GM06990 (cell line): Measurements from ENCODE around the gene SSH2.

Experiments
- DNase-seq: peaks from one replicate; pipeline ENCODE4 v3.0.0-alpha.2; 2011; ENCODE audit not compliant: insufficient read length; ENCODE audit errors: extremely low read depth
- H3K27me3 ChIP-seq: replicated peaks from 2 replicates; pipeline ENCODE4 v1.6.0; 2011; ENCODE audit warnings: low read length; ENCODE audit not compliant: control insufficient read depth, insufficient read depth
- H3K36me3 ChIP-seq: 2 replicates; pipeline ENCODE4 v1.5.1; 2011; ENCODE audit warnings: low read length; ENCODE audit not compliant: control insufficient read depth, insufficient read depth
- H3K4me3 ChIP-seq: replicated peaks from 2 replicates; pipeline ENCODE4 v1.5.1; 2011; ENCODE audit warnings: low read depth, mild to moderate bottlenecking, control low read depth, low read length
- TF ChIP-seq, protein P1 (sequence below): IDR thresholded peaks from 2 replicates; pipeline ENCODE4 v1.5.1; 2011; ENCODE audit warnings: low read length, control low read depth, mild to moderate bottlenecking, inconsistent platforms; ENCODE audit not compliant: insufficient read depth, poor library complexity, severe bottlenecking

SSH2 gene

DNA sequence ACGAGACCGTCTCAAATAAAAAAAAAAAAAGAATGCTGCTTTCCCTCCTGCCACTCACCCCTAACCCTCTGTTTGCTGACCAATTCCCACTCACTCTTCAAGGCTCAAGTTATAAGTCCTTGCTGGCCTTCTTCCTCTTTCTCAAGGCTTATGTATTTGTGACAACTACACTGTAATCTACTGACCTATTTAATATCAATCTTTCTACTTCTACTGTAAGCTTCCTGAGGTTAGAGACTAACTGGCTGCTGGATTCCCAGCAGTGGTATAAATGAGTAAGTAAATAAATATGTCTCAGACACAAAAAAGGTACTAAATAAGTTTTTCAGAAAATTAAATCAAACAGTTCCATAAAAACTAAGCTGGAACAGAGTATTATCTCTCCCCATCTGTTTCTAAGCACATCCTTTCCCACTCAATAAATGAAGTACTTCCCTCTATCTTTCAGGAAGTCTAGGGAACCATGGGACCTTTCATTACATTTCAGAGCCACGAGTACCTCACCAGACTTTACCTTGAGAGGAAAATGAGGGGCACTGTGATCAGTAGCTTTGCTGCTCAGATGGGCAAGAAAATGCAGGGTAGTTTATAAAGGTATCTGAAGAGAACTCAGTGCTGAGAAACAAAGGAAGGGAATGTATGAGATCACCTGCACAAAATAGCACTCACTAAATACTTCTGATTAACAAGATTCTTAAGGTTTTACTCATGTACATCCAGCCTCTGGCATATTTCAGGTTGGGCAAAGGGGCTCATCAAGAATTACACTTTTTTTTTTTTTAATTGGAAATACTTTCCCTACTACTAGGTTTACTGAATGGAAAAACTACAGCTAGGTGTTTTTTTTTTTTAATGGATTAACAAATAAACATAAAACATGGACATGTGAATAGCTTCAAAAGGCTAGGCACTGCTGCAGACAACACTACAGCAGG, 10.8 kb downstream of the SSH2 start:
- Histone ChIP-seq H3K27me3 (no peaks in the 10 kb centered on the region), H3K4me3 (no peak overlapping the region), H3K36me3 (no peaks in the 10 kb centered on the region)
- TF ChIP-seq, protein P1, sequence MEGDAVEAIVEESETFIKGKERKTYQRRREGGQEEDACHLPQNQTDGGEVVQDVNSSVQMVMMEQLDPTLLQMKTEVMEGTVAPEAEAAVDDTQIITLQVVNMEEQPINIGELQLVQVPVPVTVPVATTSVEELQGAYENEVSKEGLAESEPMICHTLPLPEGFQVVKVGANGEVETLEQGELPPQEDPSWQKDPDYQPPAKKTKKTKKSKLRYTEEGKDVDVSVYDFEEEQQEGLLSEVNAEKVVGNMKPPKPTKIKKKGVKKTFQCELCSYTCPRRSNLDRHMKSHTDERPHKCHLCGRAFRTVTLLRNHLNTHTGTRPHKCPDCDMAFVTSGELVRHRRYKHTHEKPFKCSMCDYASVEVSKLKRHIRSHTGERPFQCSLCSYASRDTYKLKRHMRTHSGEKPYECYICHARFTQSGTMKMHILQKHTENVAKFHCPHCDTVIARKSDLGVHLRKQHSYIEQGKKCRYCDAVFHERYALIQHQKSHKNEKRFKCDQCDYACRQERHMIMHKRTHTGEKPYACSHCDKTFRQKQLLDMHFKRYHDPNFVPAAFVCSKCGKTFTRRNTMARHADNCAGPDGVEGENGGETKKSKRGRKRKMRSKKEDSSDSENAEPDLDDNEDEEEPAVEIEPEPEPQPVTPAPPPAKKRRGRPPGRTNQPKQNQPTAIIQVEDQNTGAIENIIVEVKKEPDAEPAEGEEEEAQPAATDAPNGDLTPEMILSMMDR: no peak
- no peak for DNase-seq

DNA sequence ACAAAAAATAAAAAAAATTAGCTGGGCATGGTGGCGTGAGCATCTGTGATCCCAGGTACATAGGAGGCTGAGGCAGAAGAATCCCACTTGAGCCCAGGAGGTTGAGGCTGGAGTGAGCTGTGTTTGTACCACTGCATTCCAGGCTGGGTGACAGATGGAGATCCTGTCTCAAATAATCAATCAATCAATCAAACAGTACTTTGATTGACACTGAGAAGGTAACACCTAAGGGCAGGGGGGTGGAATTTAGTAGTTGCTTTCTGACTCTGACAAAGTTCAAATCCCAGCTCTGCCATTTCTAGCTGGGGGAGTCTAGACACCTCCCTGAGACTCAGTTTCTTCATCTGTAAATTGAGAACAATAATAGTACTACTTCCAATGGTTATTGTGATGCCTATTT, 12.0 kb downstream of the SSH2 start:
- H3K4me3 ChIP-seq: no peak overlapping the region
- TF ChIP-seq, protein P1: no peak
- no peaks in the 10 kb centered on the region for H3K27me3 ChIP-seq
- no peak for DNase-seq
- H3K36me3 ChIP-seq: no peaks in the 10 kb centered on the region

DNA sequence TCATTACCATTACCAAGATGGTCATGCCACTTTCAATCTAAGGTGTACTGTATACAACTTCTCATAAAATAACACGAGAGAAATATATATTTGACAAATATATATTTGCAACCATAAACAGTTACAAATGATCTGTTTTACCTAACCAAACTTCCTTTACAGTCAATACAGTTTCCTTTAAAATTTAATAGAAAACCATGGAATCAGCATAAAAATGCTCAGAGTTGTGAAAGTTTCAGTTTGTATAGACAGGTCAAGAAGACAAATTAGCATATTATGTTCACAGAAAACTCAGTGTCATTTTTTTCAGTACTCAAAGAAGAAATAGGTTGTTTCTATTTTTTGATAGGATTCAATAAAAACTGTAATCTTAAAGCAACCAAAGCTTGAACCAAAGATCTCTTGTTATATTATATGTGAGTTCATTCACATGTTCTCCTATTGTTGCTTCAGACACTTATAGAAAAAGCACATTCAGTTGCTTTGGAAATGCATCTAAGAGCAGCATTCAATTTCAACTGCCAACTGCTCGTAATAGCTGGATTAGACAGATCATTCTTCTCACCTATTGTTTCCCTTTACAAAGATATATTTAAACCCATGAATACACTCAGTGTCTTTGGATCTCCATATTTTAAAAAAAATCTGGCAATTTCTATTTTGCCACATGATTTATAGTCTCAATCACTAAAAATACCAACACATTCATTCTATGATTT, 15.1 kb downstream of the SSH2 start:
- H3K4me3 ChIP-seq: no peak overlapping the region
- TF ChIP-seq, protein P1: no peak
- H3K36me3 ChIP-seq: no peaks in the 10 kb centered on the region; the same call in 1 of the 2 replicates
- no peak for DNase-seq
- no peaks in the 10 kb centered on the region for H3K27me3 ChIP-seq

DNA sequence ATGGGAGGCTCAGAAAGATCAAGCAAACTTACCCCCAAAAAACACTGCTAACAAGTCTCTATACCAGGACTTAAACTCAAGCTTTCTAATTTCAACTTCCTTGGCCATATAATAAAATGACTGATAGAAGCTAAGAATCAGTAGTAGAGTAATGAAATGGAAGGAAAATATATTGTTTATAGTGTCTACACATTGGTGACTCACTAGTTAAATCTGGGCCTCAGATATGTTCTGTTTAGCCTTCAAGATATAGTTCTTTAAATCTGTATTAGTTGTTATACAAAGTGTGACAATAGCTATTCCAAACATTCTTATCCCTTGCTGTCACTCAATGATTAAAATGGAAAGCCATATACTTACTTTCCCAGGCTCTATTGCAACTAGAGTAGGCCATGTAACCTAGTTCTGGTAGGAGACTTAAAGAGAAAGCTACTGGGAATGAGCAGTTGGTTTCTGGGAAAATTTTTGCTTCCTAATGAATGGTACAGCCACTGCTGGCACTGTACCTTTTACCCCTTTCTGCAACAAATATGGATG, 18.3 kb downstream of the SSH2 start:
- TF ChIP-seq, protein P1: no peak
- Histone ChIP-seq H3K4me3 (no peak overlapping the region), H3K36me3 (no peaks in the 10 kb centered on the region; the same call in 1 of the 2 replicates), H3K27me3 (no peaks in the 10 kb centered on the region)
- DNase-seq: no peak

DNA sequence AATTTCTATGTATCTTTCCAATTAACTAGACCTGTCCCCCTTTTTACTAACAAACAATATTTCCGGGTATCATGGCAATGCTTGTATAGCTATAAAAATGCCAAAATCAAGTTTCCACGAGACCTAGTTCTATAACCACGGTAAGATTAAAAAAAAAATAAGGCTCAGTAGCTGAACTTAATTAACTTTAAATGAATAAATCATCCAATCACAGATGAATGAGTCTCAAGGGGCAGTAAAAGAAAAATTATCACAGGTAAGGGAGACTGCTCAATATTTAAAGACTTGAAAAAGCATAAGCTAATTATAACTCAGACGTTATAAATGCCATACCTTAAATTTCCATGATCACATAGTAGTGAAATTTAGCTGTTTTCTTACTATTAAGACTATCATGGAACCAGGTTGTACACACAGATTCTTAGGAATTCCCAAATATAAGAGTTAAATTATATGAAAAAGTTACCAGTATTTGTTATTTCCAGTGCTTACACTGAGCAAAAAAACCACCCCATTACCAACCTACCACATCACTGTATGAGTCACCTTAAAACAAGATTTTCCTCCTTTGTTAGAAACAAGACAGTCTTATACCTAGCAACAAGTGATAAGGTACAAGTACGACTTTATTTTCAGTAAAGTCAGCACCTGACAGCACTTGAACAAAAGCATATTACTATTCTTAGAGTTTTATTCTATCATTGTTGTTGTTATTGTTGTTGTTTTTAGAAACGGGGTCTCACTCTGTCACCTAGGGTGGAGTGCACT, 20.6 kb downstream of the SSH2 start:
- H3K27me3 ChIP-seq: no peaks in the 10 kb centered on the region
- TF ChIP-seq, protein P1: no peak
- DNase-seq: no peak
- no peak overlapping the region for H3K4me3 ChIP-seq
- H3K36me3 ChIP-seq: no peaks in the 10 kb centered on the region; the same call in 1 of the 2 replicates
